Measurements from ENCODE around the gene SNPH.
A peak's percentile ranks its signal among the peaks of the same experiment; 100 is the strongest.

DNA sequence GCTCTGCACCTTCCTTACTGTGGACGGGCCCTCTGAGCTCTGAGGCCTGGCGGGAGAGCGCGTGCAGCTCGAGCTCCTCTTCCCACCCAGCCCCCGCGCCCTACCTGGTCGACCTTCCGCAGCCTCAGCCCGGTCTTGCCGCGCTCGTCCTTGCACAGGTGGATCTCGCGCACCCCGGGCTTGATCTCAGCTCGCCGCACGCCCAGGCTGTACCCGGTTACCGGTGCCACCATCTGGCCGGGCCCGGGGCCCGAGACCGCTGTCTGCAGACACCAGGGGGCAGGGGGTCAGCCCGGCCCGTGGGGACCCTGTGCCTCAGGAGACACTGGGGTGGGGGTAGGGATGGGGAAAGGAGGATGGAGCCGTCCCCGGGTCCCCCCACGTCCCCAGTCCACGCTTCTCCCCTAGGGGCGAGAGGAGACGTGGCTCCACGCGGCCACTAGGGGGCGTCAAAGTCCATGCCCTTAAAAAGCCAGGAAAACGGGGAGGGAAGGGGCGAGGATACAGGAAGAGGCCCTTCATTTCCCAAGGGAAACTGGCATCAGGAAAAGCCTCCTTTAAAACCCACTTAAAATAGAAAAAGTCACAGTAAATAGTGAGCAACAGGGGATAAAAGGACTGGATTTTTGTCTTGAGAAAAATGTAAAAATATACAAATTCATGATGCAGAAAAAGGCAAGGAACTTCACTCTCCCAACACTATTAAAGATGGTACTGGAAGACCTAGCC is 47.3 kb downstream of the SNPH start:
- no peak for TF ChIP-seq POLR2A (IDR thresholded peaks at IDR 0.05)
- TF ChIP-seq, protein P1, sequence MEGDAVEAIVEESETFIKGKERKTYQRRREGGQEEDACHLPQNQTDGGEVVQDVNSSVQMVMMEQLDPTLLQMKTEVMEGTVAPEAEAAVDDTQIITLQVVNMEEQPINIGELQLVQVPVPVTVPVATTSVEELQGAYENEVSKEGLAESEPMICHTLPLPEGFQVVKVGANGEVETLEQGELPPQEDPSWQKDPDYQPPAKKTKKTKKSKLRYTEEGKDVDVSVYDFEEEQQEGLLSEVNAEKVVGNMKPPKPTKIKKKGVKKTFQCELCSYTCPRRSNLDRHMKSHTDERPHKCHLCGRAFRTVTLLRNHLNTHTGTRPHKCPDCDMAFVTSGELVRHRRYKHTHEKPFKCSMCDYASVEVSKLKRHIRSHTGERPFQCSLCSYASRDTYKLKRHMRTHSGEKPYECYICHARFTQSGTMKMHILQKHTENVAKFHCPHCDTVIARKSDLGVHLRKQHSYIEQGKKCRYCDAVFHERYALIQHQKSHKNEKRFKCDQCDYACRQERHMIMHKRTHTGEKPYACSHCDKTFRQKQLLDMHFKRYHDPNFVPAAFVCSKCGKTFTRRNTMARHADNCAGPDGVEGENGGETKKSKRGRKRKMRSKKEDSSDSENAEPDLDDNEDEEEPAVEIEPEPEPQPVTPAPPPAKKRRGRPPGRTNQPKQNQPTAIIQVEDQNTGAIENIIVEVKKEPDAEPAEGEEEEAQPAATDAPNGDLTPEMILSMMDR (IDR thresholded peaks at IDR 0.05): peak; percentile 70 to 98 (median 90)

Data from Peyer's patch (tissue), 4 donors.